Neural progenitor cell (in vitro differentiated cells): ENCODE results near the gene TUBB. TPM values are rescaled to one million over a fixed set of nuclear protein-coding genes. Genes with fewer than 3 reads are reported as not detected.

ENCODE experiments used
- DNase-seq: peaks from one replicate; pipeline ENCODE4 v3.0.0-alpha.2; 2016; ENCODE audit warnings: low spot score
- H2AFZ ChIP-seq: fragments of 200-600 bp; sonication (generic); replicated peaks from 2 replicates; pipeline ENCODE4 v1.6.1; 2016; ENCODE audit warnings: antibody characterized with exemption
- H3F3A ChIP-seq: fragments of 200-600 bp; sonication (generic); 2 replicates; pipeline ENCODE4 v1.6.1; 2016; ENCODE audit warnings: antibody characterized with exemption, low read depth
- H3K27ac ChIP-seq: fragments of 200-600 bp; sonication (generic); 2 replicates; pipeline ENCODE4 v1.5.1; 2016; ENCODE audit warnings: mild to moderate bottlenecking
- H3K27me3 ChIP-seq: fragments of 200-600 bp; sonication (generic); 2 replicates; pipeline ENCODE4 v1.6.1; 2016; ENCODE audit warnings: mild to moderate bottlenecking, moderate library complexity
- H3K36me3 ChIP-seq: fragments of 200-600 bp; sonication (generic); 2 replicates; pipeline ENCODE4 v1.5.1; 2016
- H3K4me1 ChIP-seq: fragments of 200-600 bp; sonication (generic); 2 replicates; pipeline ENCODE4 v1.6.1; 2016; ENCODE audit warnings: mixed run types
- H3K4me2 ChIP-seq: fragments of 200-600 bp; sonication (generic); 2 replicates; pipeline ENCODE4 v1.6.1; 2016
- H3K4me3 ChIP-seq: fragments of 200-600 bp; sonication (generic); 2 replicates; pipeline ENCODE4 v1.5.1; 2016
- H3K79me2 ChIP-seq: fragments of 200-600 bp; sonication (generic); 2 replicates; pipeline ENCODE4 v1.6.1; 2016; ENCODE audit warnings: low read depth
- H3K9ac ChIP-seq: fragments of 200-600 bp; sonication (generic); 2 replicates; pipeline ENCODE4 v1.6.1; 2016
- H3K9me3 ChIP-seq: fragments of 200-600 bp; sonication (generic); 2 replicates; pipeline ENCODE4 v1.5.1; 2016; ENCODE audit warnings: low read depth
- H4K20me1 ChIP-seq: fragments of 200-600 bp; sonication (generic); 2 replicates; pipeline ENCODE4 v1.6.1; 2016; ENCODE audit warnings: low read depth
- H3K27ac Mint-ChIP-seq: 3 replicates; pipeline ENCODE4 v1.8.0; 2021; ENCODE audit warnings: mixed read lengths
- H3K27me3 Mint-ChIP-seq: 2 replicates; pipeline ENCODE4 v1.8.0; 2022; ENCODE audit warnings: low read depth, mild to moderate bottlenecking, inconsistent platforms, moderate library complexity, mixed read lengths; ENCODE audit not compliant: insufficient read depth
- H3K36me3 Mint-ChIP-seq: 3 replicates; pipeline ENCODE4 v1.8.0; 2021; ENCODE audit warnings: mixed read lengths
- H3K4me1 Mint-ChIP-seq: 3 replicates; pipeline ENCODE4 v1.8.0; 2021; ENCODE audit warnings: mixed read lengths
- H3K4me3 Mint-ChIP-seq: 3 replicates; pipeline ENCODE4 v1.8.0; 2021; ENCODE audit warnings: mild to moderate bottlenecking, moderate library complexity, mixed read lengths
- H3K9me3 Mint-ChIP-seq: 3 replicates; pipeline ENCODE4 v1.8.0; 2020; ENCODE audit warnings: mixed read lengths
- EZH2 ChIP-seq: fragments of 200-600 bp; sonication (generic); IDR thresholded peaks from 2 replicates; pipeline ENCODE4 v1.6.1; 2017; ENCODE audit warnings: antibody characterized with exemption, mild to moderate bottlenecking, moderate library complexity
- EZH2phosphoT487 ChIP-seq: fragments of 200-600 bp; sonication (generic); IDR thresholded peaks from 2 replicates; pipeline ENCODE4 v1.6.1; 2017; ENCODE audit warnings: antibody characterized with exemption
- total RNA-seq: library from RNA; depleted of rRNA; stranded (reverse); fragments of >200 nt; gene quantifications from 2 replicates; pipeline ENCODE4 v1.2.3, GENCODE V29; 2015; ENCODE audit warnings: low replicate concordance
- TF ChIP-seq, protein P1 (sequence below): fragments of 200-600 bp; sonication (generic); IDR thresholded peaks from 2 replicates; pipeline ENCODE4 v1.5.1; 2017; ENCODE audit warnings: antibody characterized with exemption, mild to moderate bottlenecking

The TUBB gene
- total RNA-seq, 1 donor from 2014 or later: 1,479 TPM

DNA sequence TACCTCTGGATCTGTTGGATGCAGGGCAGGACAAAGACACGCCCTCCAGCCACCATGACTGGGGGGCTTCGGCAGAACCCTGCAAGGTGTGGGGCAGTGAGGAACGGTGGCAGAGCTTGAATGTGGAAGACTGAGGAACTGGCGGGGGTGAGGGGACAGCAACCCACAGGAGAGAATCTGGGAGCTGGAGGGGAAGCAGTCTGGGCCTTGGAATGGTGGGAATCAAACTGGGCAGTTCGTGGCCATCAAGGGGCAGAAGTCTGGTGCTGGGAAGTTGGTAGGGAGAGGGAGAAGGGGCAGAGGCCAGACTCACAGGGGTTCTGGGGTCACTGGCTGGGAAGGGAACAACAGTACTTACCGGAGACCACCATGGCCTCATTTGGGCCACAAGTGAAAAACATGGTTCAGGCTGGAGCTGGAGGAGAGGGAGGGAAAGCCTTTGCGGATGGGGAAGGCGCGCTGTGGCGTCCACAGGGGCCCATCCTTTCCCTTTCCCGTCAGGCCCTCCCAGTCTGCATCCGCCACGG, 21.7 kb downstream of the TUBB start:
- TF ChIP-seq EZH2: no peak
- no peak for TF ChIP-seq EZH2phosphoT487
- TF ChIP-seq, protein P1, sequence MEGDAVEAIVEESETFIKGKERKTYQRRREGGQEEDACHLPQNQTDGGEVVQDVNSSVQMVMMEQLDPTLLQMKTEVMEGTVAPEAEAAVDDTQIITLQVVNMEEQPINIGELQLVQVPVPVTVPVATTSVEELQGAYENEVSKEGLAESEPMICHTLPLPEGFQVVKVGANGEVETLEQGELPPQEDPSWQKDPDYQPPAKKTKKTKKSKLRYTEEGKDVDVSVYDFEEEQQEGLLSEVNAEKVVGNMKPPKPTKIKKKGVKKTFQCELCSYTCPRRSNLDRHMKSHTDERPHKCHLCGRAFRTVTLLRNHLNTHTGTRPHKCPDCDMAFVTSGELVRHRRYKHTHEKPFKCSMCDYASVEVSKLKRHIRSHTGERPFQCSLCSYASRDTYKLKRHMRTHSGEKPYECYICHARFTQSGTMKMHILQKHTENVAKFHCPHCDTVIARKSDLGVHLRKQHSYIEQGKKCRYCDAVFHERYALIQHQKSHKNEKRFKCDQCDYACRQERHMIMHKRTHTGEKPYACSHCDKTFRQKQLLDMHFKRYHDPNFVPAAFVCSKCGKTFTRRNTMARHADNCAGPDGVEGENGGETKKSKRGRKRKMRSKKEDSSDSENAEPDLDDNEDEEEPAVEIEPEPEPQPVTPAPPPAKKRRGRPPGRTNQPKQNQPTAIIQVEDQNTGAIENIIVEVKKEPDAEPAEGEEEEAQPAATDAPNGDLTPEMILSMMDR: no peak
- Histone ChIP-seq H3K4me1 (peaks cover 5% of the 10 kb centered on the region), H3K9ac (peak overlapping the region; percentile 47), H3K27me3 (peaks cover 14% of the 10 kb centered on the region), H3K36me3 (no peaks in the 10 kb centered on the region), H3K4me3 (peak overlapping the region; percentile 85), H3K9me3 (no peaks in the 10 kb centered on the region), H3K79me2 (peaks cover 27% of the 10 kb centered on the region), H3F3A (peaks cover 16% of the 10 kb centered on the region), H3K4me2 (peak overlapping the region; percentile 98), H2AFZ (peak overlapping the region; percentile 67), H3K27ac (no peak overlapping the region), H4K20me1 (peaks cover 10% of the 10 kb centered on the region)
- Mint-ChIP-seq H3K27me3 (peaks cover 10% of the 10 kb centered on the region), H3K4me1 (peaks cover 43% of the 10 kb centered on the region), H3K27ac (peak overlapping the region; percentile 92), H3K4me3 (peak overlapping the region; percentile 91), H3K9me3 (no peaks in the 10 kb centered on the region), H3K36me3 (peaks cover 30% of the 10 kb centered on the region)
- no peak for DNase-seq

DNA sequence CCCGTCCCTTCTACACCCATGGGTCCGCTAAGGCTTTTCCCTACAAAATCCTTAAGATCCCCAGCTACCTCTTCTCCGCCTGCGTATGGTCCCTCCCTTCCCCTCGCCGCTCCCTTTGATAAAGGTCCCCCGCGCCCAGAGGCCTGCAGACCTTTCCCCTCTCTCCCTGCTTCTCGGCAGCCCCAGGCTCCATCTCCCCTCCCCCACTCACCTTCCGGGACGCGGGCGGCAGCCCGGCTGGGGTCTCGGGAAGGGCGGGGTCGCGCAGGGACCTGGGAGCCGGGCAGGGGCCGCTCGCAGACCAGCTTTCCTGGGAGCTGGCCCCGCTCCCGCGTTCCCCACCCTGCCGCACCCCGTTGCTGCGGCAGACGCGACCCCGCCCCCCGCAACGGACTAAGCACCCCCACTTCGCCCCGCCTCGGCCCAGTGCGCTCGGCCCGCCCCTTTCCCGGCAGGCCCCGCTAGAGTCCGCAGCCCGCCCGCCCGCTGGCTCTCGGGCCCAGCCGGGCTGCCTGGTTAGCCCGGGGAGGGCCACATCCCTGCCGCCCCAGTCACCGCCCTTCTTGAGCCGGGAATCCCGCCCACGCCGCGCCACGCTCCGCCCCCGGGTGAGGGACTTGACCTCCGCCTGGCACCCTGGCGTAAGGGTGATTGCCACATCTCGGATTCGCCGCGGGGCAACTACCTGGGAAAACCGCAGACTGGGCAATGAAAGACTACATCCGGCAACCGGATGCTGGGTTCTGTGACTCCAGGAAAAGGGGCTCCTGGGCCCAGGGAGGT, 22.4 kb downstream of the TUBB start, which contains the start of gene FLOT1:
TSS of gene FLOT1 (minus strand) at position 372 of the 783 bp plus-strand sequence. CDS start 498 bp downstream, outside the sequence.
- Mint-ChIP-seq H3K27ac (peak within 1 kb of the TSS; percentile 92), H3K4me3 (peak within 1 kb of the TSS; percentile 91), H3K36me3 (peaks cover 26% of the 10 kb centered on the region), H3K4me1 (peaks cover 47% of the 10 kb centered on the region), H3K27me3 (peaks cover 8% of the 10 kb centered on the region), H3K9me3 (no peaks in the 10 kb centered on the region)
- Histone ChIP-seq H3F3A (peaks cover 16% of the 10 kb centered on the region), H3K4me2 (peak within 1 kb of the TSS; percentile 98), H4K20me1 (peaks cover 10% of the 10 kb centered on the region), H3K36me3 (no peaks in the 10 kb centered on the region), H3K4me1 (peaks cover 5% of the 10 kb centered on the region), H2AFZ (peak within 1 kb of the TSS; percentile 67), H3K9ac (peak within 1 kb of the TSS; percentile 47), H3K27me3 (peaks cover 14% of the 10 kb centered on the region), H3K27ac (no peak within 1 kb of the TSS), H3K9me3 (no peaks in the 10 kb centered on the region), H3K4me3 (peak within 1 kb of the TSS; percentile 85), H3K79me2 (peaks cover 27% of the 10 kb centered on the region)
- no peak for TF ChIP-seq EZH2
- TF ChIP-seq, protein P1: no peak
- no peak for TF ChIP-seq EZH2phosphoT487
- peak; percentile 88 for DNase-seq

DNA sequence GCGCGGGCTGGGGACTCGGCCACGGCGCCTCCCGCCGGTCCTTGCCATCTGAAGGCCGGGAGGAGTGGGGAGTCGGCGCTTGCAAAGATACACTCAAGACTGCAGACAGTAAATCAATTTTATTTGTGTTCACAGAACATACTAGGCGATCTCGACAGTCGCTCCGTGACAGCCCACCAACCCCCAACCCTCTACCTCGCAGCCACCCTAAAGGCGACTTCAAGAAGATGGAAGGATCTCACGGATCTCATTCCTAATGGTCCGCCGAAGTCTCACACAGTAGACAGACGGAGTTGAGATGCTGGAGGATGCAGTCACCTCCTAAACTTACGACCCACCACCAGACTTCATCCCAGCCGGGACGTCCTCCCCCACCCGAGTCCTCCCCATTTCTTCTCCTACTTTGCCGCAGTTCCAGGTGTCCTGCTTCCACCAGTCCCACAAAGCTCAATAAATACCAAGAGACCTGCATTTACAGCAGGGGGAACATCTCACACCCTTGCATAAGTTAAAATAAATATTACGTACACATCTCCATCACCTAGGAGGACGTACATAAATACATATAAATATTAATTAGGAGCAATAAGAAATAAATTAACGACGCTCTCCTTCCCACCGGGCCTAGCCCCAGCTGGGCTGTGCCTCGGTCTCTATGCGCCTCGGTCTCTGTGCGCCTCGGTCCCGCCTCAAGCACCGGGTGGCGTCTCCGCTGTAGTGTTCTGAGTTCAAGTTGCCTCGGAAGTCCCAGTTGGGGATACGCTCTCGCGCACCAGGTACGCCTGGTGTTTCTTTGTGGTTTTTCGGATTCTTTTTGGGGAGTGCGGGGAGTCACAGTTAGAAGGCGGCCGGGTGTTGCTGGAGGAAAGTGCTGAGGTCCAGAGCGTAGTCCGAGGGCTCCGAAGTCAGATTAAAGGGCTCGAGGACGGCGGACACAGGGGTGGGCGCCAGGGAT, 23.2 kb downstream of the TUBB start:
- Mint-ChIP-seq H3K27ac (peak overlapping the region; percentile 59), H3K4me3 (peak overlapping the region; percentile 91), H3K36me3 (peaks cover 22% of the 10 kb centered on the region), H3K27me3 (peaks cover 8% of the 10 kb centered on the region), H3K4me1 (peaks cover 52% of the 10 kb centered on the region), H3K9me3 (no peaks in the 10 kb centered on the region)
- Histone ChIP-seq H3K9ac (no peak overlapping the region), H2AFZ (peak overlapping the region; percentile 34), H3K4me1 (peaks cover 5% of the 10 kb centered on the region), H3K27me3 (peaks cover 14% of the 10 kb centered on the region), H3K4me2 (peak overlapping the region; percentile 98), H3K4me3 (peak overlapping the region; percentile 85), H3K9me3 (no peaks in the 10 kb centered on the region), H3F3A (peaks cover 16% of the 10 kb centered on the region), H3K79me2 (peaks cover 27% of the 10 kb centered on the region), H3K36me3 (no peaks in the 10 kb centered on the region), H4K20me1 (peaks cover 10% of the 10 kb centered on the region), H3K27ac (no peak overlapping the region)
- DNase-seq: no peak
- TF ChIP-seq, protein P1: no peak
- peak; percentile 70 for TF ChIP-seq EZH2phosphoT487
- TF ChIP-seq EZH2: peak; percentile 75
